GM06990 (cell line): Measurements from ENCODE around the gene TMEM128.

Experiments used
- DNase-seq: peaks from one replicate; pipeline ENCODE4 v3.0.0-alpha.2; 2011; ENCODE audit not compliant: insufficient read length; ENCODE audit errors: extremely low read depth
- H3K27me3 ChIP-seq: replicated peaks from 2 replicates; pipeline ENCODE4 v1.6.0; 2011; ENCODE audit warnings: low read length; ENCODE audit not compliant: control insufficient read depth, insufficient read depth
- H3K36me3 ChIP-seq: 2 replicates; pipeline ENCODE4 v1.5.1; 2011; ENCODE audit warnings: low read length; ENCODE audit not compliant: control insufficient read depth, insufficient read depth
- H3K4me3 ChIP-seq: replicated peaks from 2 replicates; pipeline ENCODE4 v1.5.1; 2011; ENCODE audit warnings: low read depth, mild to moderate bottlenecking, control low read depth, low read length
- TF ChIP-seq, protein P1 (sequence below): IDR thresholded peaks from 2 replicates; pipeline ENCODE4 v1.5.1; 2011; ENCODE audit warnings: low read length, control low read depth, mild to moderate bottlenecking, inconsistent platforms; ENCODE audit not compliant: insufficient read depth, poor library complexity, severe bottlenecking

Gene TMEM128

DNA sequence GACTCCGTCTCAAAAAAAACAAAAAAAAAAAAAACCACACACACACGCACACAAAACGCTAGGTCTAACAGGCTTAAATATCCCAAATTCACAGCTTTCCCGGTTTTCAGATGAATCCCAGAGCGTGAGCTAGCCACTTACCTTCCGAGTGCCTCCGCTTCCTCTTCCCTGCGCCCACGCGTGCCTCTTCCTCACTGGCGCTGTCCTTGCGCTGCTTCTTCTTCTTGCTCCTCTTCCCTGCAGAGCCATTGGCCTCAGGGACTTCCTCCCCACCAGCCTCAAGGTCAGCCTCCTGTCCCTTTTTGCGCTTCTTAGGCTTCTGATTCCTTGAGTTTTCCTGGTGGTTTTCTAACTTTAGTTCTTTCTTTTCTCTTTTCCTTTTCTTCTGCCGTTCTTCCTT lies 26.2 kb upstream of the TMEM128 start:
- Histone ChIP-seq H3K4me3 (no peak overlapping the region), H3K36me3 (peaks cover 21% of the 10 kb centered on the region), H3K27me3 (no peaks in the 10 kb centered on the region)
- no peak for DNase-seq
- TF ChIP-seq, protein P1, sequence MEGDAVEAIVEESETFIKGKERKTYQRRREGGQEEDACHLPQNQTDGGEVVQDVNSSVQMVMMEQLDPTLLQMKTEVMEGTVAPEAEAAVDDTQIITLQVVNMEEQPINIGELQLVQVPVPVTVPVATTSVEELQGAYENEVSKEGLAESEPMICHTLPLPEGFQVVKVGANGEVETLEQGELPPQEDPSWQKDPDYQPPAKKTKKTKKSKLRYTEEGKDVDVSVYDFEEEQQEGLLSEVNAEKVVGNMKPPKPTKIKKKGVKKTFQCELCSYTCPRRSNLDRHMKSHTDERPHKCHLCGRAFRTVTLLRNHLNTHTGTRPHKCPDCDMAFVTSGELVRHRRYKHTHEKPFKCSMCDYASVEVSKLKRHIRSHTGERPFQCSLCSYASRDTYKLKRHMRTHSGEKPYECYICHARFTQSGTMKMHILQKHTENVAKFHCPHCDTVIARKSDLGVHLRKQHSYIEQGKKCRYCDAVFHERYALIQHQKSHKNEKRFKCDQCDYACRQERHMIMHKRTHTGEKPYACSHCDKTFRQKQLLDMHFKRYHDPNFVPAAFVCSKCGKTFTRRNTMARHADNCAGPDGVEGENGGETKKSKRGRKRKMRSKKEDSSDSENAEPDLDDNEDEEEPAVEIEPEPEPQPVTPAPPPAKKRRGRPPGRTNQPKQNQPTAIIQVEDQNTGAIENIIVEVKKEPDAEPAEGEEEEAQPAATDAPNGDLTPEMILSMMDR, result no peak

DNA sequence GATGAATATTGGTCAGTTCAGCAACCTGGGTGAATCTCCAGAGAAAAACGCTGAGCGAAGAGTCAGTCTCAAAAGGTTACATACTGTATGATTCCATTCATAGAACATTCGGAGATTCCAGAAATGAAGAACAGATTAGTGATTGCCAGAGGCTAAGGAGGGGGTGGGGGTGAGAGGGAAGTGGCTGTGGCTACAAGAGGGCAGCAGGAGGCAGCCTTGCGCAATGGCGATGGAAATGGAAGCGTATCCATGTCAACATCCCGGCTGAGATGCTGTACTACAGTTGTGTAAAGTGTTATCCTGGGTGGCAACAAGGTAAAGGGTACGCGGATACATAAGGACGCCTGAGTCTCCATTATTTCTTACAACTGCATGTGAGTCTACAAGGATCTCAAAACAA lies 23.9 kb upstream of the TMEM128 start:
- Histone ChIP-seq H3K36me3 (peaks cover 16% of the 10 kb centered on the region), H3K4me3 (no peak overlapping the region), H3K27me3 (no peaks in the 10 kb centered on the region)
- TF ChIP-seq, protein P1, result peak; percentile 8
- no peak for DNase-seq

DNA sequence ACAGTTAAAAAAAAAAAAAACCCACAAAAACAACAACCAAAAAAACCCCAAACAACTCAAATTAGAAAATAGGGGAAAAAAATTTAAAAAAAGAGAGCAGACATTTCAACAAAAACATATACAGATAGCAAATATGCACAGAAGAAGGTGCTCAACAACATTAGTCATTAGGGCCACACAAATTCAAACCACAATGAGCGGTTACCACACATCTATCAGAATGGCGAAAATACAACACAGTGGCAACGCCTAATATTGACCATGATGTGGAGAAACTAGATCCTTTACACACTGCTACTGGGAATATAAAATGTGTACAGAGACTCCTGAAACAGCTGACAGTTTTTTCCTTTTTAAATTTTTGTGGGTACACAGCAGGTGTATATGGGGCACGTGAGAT lies 22.5 kb upstream of the TMEM128 start:
- DNase-seq, result no peak
- TF ChIP-seq, protein P1, result no peak
- Histone ChIP-seq H3K4me3 (no peak overlapping the region), H3K27me3 (no peaks in the 10 kb centered on the region), H3K36me3 (peaks cover 19% of the 10 kb centered on the region)

DNA sequence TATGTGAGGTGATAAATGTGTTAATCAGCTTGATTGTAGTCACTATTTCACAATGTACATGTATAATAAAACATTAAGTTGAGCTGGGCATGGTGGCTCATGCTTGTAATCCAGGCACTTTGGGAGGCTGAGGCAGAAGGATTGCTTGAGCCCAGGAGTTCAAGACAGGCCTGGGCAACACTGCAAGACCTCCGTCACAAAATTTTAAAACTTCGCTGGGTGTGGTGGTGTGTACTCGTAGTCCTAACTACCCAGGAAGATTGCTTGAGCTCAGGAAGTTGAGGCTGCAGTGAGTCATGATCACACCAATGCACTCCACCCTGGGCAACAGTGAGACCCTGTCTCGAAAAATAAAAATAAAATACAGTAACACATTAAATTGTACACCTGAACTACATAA lies 21.8 kb upstream of the TMEM128 start:
- TF ChIP-seq, protein P1, result no peak
- no peak for DNase-seq
- H3K36me3 ChIP-seq, result peaks cover 19% of the 10 kb centered on the region
- H3K4me3 ChIP-seq, result no peak overlapping the region
- H3K27me3 ChIP-seq, result no peaks in the 10 kb centered on the region

DNA sequence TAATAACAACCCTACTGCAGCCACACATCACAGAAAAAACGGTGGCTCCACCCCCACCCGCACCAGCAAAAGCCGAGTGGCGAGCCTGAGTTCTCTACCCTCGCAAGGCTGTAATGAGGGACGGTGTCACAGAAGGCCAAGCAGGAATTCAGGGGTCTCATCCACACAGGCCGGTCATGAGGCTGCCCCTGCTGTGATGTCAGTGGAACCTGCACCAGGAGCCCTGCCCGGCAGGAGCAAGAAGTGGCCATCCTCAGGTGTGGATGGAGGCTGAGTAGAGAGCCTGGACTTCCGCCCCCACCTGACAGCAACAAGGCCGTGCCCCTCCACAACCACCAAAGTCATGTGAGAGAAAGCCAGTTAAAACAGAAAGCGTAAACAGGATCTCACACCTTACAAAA lies 21.3 kb upstream of the TMEM128 start:
- H3K36me3 ChIP-seq, result peaks cover 19% of the 10 kb centered on the region

More for the DNA sequence above, 21.3 kb upstream of the TMEM128 start:
- no peaks in the 10 kb centered on the region for H3K27me3 ChIP-seq
- H3K4me3 ChIP-seq, result no peak overlapping the region
- DNase-seq, result no peak
- TF ChIP-seq, protein P1, result no peak
